B cell (primary cell): ENCODE data around the gene ANKRD34A.

Experiments
- CTCF ChIP-seq: fragments of 200-600 bp; IDR thresholded peaks from one replicate; pipeline ENCODE4 v1.8.0; 2022; ENCODE audit warnings: antibody characterized with exemption, mild to moderate bottlenecking
- EZH2 ChIP-seq: IDR thresholded peaks from 2 replicates; pipeline ENCODE4 v1.6.1; 2012; ENCODE audit warnings: borderline replicate concordance, low read depth, mild to moderate bottlenecking, moderate library complexity, low read length; ENCODE audit not compliant: insufficient read depth, poor library complexity, severe bottlenecking

GRCh38 chr1:145996433-145997015, 32.1 kb upstream of the ANKRD34A start, which contains the start of gene TXNIP:
- TF ChIP-seq CTCF (no peak), EZH2 (no peak)
